SK-N-SH (cell line): ENCODE measurements around the gene CCR5AS.

Experiments
- CTCF ChIP-seq: fragments of 200-600 bp; sonication (generic); IDR thresholded peaks from 2 replicates; pipeline ENCODE4 v1.6.1; 2017; ENCODE audit warnings: antibody characterized with exemption, mild to moderate bottlenecking, moderate library complexity
- EZH2phosphoT487 ChIP-seq: fragments of 200-600 bp; sonication (generic); IDR thresholded peaks from 2 replicates; pipeline ENCODE4 v1.6.1; 2017; ENCODE audit warnings: low read depth, mixed run types, mild to moderate bottlenecking, antibody characterized with exemption, moderate library complexity, borderline replicate concordance
- POLR2AphosphoS5 ChIP-seq: IDR thresholded peaks from 2 replicates; pipeline ENCODE4 v1.6.1; 2012; ENCODE audit warnings: low read depth, low read length

GRCh38 chr3:46335541-46335940 lies 71.3 kb downstream of the CCR5AS start:
- no peak for TF ChIP-seq CTCF
- TF ChIP-seq POLR2AphosphoS5 = no peak
- no peak for TF ChIP-seq EZH2phosphoT487
